WERI-Rb-1 (cell line): Measurements from ENCODE around the gene PLPP2.

Experiments used
- DNase-seq: peaks from one replicate; pipeline ENCODE4 v3.0.0-alpha.2; 2020
- H3K27ac ChIP-seq: fragments of 250-450 bp; sonication (Bioruptor Pico); 2 replicates; pipeline ENCODE4 v1.5.1; 2020; ENCODE audit warnings: mild to moderate bottlenecking, moderate library complexity
- H3K27me3 ChIP-seq: fragments of 250-450 bp; sonication (Bioruptor Pico); 2 replicates; pipeline ENCODE4 v1.5.1; 2021; ENCODE audit warnings: mild to moderate bottlenecking, low read depth, moderate library complexity; ENCODE audit not compliant: insufficient read depth, severe bottlenecking
- H3K36me3 ChIP-seq: fragments of 250-450 bp; sonication (Bioruptor Pico); 2 replicates; pipeline ENCODE4 v1.5.1; 2020; ENCODE audit warnings: mild to moderate bottlenecking, moderate library complexity
- H3K4me3 ChIP-seq: 2 replicates; pipeline ENCODE4 v1.5.1; 2011; ENCODE audit warnings: low read depth, mild to moderate bottlenecking, control low read depth, low read length
- H3K9me3 ChIP-seq: fragments of 250-450 bp; sonication (Bioruptor Pico); 2 replicates; pipeline ENCODE4 v1.5.1; 2021; ENCODE audit warnings: mild to moderate bottlenecking, moderate library complexity; ENCODE audit not compliant: severe bottlenecking
- TF ChIP-seq, protein P1 (sequence below): IDR thresholded peaks from 2 replicates; pipeline ENCODE4 v1.5.1; 2011; ENCODE audit warnings: low read depth, mild to moderate bottlenecking, control low read depth, inconsistent platforms, low read length

The PLPP2 gene

GRCh38 chr19:309206-309565 is 18.0 kb upstream of the PLPP2 start:
- no peak overlapping the region for H3K27ac ChIP-seq
- H3K4me3 ChIP-seq = no peak overlapping the region
- no peaks in the 10 kb centered on the region for H3K9me3 ChIP-seq
- no peak for DNase-seq
- no peaks in the 10 kb centered on the region for H3K27me3 ChIP-seq
- TF ChIP-seq, protein P1, sequence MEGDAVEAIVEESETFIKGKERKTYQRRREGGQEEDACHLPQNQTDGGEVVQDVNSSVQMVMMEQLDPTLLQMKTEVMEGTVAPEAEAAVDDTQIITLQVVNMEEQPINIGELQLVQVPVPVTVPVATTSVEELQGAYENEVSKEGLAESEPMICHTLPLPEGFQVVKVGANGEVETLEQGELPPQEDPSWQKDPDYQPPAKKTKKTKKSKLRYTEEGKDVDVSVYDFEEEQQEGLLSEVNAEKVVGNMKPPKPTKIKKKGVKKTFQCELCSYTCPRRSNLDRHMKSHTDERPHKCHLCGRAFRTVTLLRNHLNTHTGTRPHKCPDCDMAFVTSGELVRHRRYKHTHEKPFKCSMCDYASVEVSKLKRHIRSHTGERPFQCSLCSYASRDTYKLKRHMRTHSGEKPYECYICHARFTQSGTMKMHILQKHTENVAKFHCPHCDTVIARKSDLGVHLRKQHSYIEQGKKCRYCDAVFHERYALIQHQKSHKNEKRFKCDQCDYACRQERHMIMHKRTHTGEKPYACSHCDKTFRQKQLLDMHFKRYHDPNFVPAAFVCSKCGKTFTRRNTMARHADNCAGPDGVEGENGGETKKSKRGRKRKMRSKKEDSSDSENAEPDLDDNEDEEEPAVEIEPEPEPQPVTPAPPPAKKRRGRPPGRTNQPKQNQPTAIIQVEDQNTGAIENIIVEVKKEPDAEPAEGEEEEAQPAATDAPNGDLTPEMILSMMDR = no peak
- peaks cover 59% of the 10 kb centered on the region for H3K36me3 ChIP-seq

GRCh38 chr19:308471-309205 is 17.4 kb upstream of the PLPP2 start:
- peaks cover 54% of the 10 kb centered on the region for H3K36me3 ChIP-seq
- DNase-seq = no peak
- no peaks in the 10 kb centered on the region for H3K9me3 ChIP-seq
- H3K27me3 ChIP-seq = no peaks in the 10 kb centered on the region
- TF ChIP-seq, protein P1 = no peak
- no peak overlapping the region for H3K27ac ChIP-seq
- no peak overlapping the region for H3K4me3 ChIP-seq

- no peaks in the 10 kb centered on the region for H3K9me3 ChIP-seq
- no peaks in the 10 kb centered on the region for H3K27me3 ChIP-seq
- DNase-seq = no peak
- no peak overlapping the region for H3K4me3 ChIP-seq
- TF ChIP-seq, protein P1 = no peak
- H3K27ac ChIP-seq = no peak overlapping the region
- H3K36me3 ChIP-seq = peaks cover 49% of the 10 kb centered on the region
Measured at GRCh38 chr19:307793-308420, 16.7 kb upstream of the PLPP2 start.

GRCh38 chr19:307111-307531 is 15.9 kb upstream of the PLPP2 start:
- no peaks in the 10 kb centered on the region for H3K27me3 ChIP-seq
- no peak overlapping the region for H3K4me3 ChIP-seq
- no peak for DNase-seq
- H3K9me3 ChIP-seq = no peaks in the 10 kb centered on the region
- TF ChIP-seq, protein P1 = no peak
- no peak overlapping the region for H3K27ac ChIP-seq
- H3K36me3 ChIP-seq = peaks cover 49% of the 10 kb centered on the region

DNA sequence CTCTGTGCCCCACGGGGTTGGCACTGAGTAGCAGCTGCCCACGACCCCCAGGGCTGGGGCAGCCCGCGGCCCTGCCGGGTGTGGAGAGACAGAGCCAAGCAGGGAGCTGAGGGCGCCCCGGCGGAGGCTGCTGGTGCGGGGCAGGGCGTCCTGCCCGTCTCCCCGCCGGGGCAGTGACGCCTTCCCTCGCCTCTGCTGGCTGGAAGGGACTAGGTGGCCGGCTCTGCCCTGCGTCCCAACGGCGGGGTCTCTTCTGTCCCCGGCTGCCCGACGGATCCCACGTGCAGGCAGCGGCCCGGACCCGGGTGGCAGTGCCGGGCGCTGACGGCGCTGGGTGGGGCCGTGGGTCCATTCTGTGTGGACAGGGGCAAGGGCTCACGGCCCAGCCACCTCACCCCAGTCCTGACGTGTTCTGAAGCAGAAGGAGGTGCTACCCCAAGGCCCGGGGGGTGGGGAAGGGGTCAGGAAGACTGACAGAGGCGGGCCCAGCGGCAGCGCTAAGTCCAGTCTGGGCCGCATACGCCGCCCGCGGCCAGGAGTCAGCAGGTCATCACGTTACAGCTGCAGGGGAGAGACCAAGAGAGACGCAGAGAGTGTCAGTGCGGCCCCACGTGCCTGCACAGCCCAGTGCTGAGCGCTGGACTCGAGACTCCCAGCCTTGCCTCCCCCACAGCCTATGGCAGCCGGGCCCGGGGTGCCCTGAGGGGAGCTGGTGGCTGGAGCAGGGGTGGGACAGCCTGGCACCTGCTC is 15.1 kb upstream of the PLPP2 start:
- TF ChIP-seq, protein P1 = no peak

More for the DNA sequence above, 15.1 kb upstream of the PLPP2 start:
- Histone ChIP-seq H3K27ac (no peak overlapping the region), H3K9me3 (no peaks in the 10 kb centered on the region), H3K4me3 (no peak overlapping the region), H3K36me3 (peaks cover 46% of the 10 kb centered on the region), H3K27me3 (no peaks in the 10 kb centered on the region)
- DNase-seq = no peak
